HL-60/S4 treated with retinoic acid at 250 ng/mL for 4 days and 3 days (cell line): Measurements from ENCODE around the gene ZNF319.

ENCODE experiments used
- in situ Hi-C: fragments of 300-500 bp; cut with MboI; formaldehyde crosslinking; loops from 2 replicates; pipeline ENCODE4 v1.7.0; 2022; ENCODE audit warnings: low sequenced_read_pairs

The ZNF319 gene

DNA sequence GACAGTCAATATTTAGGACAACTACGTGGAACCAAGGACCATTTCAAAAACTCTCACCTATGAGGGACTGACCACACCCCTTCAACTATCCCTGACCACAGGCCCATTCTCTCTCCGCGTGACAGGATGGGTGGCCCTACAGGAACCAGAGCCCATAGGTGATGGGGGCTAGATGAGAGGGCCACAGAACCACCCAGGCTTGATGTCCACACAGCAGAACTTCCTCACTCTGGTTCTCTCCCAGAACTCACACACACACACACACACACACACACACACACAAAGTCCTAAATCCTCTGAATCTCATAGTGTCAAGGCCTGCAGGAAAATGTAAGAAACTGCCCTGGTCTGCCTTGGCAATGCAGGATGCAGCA, 1.5 kb downstream of the ZNF319 start:
- in situ Hi-C loops = no loop called here

DNA sequence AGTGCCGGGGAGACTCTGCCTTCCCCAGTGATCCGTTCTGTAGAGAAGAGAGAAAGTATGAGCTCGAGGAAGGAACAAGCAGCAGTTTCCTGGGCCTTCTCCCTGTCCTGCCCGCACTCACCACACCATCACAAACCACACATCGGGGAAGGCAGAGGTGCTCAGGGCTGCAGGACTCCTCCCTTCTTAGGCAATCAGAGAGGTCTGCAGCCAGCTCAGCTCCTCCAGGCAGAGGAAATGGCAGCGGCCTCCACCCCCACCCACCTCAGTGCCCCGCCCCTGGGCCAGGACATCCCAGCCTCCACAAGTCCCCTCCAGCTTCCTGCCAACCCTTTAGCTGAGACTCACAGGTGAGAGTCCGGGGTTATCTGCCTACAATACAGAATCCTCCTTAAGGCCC, 2.0 kb downstream of the ZNF319 start:
- in situ Hi-C loops = no loop called here

DNA sequence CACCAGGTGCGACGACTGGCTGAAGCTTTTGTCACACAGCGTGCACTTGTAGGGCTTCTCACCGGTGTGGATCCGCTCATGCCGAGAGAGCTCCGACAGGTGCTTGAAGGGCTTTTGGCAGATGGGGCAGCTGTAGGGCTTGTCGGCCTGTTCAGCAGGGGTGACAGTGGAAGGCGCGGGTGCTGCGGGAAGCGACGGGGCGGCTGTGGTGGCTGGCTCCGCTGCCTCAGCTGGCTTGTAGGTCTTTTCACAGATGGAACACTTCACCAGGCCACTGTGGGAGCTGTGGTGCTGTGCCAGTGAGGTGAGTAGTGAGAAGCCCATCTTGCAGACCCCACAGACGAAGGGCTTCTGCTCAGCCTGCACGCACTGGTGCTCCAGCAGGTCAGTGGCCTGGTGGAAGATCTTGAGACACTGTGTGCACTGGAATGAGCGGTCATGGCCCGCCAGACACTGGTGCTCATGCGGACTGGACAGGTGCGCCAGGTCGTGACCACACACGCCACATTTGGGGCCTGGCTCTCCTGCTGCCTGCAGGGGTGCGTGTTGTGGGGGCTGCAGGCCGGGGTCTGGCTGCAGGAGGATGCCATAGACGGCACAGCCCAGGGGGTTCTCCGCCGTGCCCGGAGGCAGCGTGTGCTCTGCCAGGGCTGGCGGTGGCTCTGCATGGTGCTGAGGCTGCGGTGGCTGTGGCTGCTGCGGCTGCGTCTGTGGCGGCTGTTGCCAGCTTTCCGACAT, 2.8 kb downstream of the ZNF319 start:
- in situ Hi-C loops = no loop called here

- in situ Hi-C loops = no loop called here
Measured at GRCh38 chr16:57997176-57997527, 3.3 kb downstream of the ZNF319 start.

DNA sequence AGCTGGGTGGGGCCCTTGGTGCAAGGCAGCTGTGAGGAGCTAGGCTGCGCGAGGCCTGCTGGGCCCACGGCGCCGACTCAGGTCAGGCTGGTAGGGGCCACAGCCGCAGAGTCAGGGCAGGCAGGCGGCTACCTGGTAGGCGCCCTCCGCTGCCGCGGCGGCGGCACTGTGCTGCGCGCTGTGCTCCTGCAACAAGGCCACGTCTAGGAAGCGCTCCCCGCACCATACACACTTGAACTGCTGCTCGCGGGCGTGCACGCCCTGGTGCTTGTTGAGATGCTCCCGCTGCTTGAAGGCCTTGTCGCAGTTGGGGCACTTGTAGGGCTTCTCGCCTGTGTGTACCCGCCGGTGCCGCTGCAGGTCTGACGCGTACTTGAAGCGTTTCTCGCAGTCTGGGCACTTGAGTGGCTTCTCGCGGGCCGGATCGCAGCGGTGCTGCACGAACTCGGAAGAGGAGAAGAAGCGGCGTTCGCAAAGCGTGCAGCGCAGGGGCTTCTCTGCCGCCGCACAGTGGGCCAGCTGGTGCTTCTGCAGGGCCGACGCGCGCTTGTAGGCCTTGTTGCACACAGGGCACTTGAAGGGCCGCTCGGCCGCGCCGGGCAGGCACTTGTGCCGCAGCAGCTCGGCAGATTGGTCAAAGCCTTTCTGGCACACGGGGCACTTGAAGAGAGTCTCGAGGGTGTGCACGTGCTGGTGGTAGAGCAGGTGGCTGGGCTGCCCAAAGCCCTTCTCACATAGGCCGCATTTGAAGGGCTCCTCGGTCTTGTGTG, 3.9 kb downstream of the ZNF319 start:
- in situ Hi-C loops = no loop called here

- in situ Hi-C loops = no loop called here
Measured at GRCh38 chr16:57995721-57996405, 4.6 kb downstream of the ZNF319 start.

- in situ Hi-C loops = no loop called here
Measured at GRCh38 chr16:57994778-57995177, 5.7 kb downstream of the ZNF319 start.

DNA sequence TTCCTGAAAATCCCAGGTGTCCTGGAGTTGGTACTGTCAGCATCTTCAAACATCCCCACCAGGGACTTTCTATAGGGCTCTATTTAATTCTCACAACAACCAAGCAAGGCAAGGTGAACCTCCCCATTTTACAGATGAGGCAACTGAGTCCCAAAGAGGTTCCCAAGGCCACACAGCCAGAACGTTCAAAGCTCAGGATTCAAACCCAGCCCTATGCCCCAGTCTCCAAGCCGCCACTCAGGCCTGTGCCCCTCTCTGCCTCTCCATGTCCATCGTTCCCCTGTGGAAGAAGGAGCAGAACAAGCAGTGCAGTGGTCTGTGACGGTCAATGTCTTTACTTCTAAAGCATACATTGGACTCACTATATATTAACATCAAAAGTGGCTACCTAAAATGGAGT, 6.1 kb downstream of the ZNF319 start:
- in situ Hi-C loops = no loop called here

- in situ Hi-C loops = no loop called here
Measured at GRCh38 chr16:57993897-57994296, 6.6 kb downstream of the ZNF319 start.

GRCh38 chr16:57993438-57993837, 7.0 kb downstream of the ZNF319 start:
- in situ Hi-C loops = no loop called here

- in situ Hi-C loops = no loop called here
Measured at GRCh38 chr16:57992084-57992483, 8.4 kb downstream of the ZNF319 start.

- in situ Hi-C loops = no loop called here
Measured at GRCh38 chr16:57991551-57992059, 8.9 kb downstream of the ZNF319 start.

- in situ Hi-C loops = no loop called here
Measured at GRCh38 chr16:57988929-57989328, 11.5 kb downstream of the ZNF319 start.

- in situ Hi-C loops = no loop called here
Measured at GRCh38 chr16:57987441-57988177, 12.9 kb downstream of the ZNF319 start.

DNA sequence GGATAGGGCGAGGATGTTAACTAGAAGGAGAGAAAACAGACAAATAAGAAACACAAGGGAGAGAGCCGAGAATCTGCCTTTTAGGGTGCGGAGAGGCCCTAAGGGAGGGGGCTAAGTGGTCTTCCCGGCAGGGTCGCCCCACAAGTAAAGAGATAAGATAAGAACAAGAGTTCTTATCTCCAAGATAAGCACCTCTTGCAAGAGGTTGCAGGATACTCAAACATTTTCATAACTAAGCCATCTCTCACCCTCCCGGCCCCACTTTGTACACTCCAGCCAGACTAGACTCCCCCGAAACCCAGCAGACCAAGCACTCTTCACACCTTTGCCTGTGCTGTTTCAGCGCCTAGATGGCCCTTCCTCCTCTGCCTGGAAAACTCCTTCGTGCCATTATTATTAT, 14.3 kb downstream of the ZNF319 start:
- in situ Hi-C loops = no loop called here

- in situ Hi-C loops = no loop called here
Measured at GRCh38 chr16:57985204-57986181, 15.0 kb downstream of the ZNF319 start.

- in situ Hi-C loops = no loop called here
Measured at GRCh38 chr16:57984443-57985203, 15.8 kb downstream of the ZNF319 start.

- in situ Hi-C loops = no loop called here
Measured at GRCh38 chr16:57982385-57982784, 18.1 kb downstream of the ZNF319 start.

- in situ Hi-C loops = no loop called here
Measured at GRCh38 chr16:57981636-57982035, 18.8 kb downstream of the ZNF319 start.
